Loucy (cell line): ENCODE measurements around the gene PRR5L.

Experiments used
- EZH2phosphoT487 ChIP-seq: fragments of 200-600 bp; IDR thresholded peaks from 2 replicates; pipeline ENCODE4 v1.6.1; 2018; ENCODE audit warnings: antibody characterized with exemption, mild to moderate bottlenecking, moderate library complexity, borderline replicate concordance
- TF ChIP-seq, protein P1 (sequence below): fragments of 200-600 bp; sonication (generic); conservative IDR thresholded peaks from 2 replicates; pipeline ENCODE4 v1.5.1; 2014; ENCODE audit warnings: mild to moderate bottlenecking, antibody characterized with exemption, low read length

- TF ChIP-seq, protein P1, sequence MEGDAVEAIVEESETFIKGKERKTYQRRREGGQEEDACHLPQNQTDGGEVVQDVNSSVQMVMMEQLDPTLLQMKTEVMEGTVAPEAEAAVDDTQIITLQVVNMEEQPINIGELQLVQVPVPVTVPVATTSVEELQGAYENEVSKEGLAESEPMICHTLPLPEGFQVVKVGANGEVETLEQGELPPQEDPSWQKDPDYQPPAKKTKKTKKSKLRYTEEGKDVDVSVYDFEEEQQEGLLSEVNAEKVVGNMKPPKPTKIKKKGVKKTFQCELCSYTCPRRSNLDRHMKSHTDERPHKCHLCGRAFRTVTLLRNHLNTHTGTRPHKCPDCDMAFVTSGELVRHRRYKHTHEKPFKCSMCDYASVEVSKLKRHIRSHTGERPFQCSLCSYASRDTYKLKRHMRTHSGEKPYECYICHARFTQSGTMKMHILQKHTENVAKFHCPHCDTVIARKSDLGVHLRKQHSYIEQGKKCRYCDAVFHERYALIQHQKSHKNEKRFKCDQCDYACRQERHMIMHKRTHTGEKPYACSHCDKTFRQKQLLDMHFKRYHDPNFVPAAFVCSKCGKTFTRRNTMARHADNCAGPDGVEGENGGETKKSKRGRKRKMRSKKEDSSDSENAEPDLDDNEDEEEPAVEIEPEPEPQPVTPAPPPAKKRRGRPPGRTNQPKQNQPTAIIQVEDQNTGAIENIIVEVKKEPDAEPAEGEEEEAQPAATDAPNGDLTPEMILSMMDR = no peak
- no peak for TF ChIP-seq EZH2phosphoT487
Observed at GRCh38 chr11:36311926-36312595, 16.0 kb downstream of the PRR5L start.
